Measurements from ENCODE around the gene ELL. TPM values are rescaled to one million over a fixed set of nuclear protein-coding genes. Genes with fewer than 3 reads are reported as not detected.

The ELL gene
- total RNA-seq, 1 experiment from 2014 or later = 17.0 TPM

- Histone ChIP-seq H4K20me1 (ENCODE audit: control insufficient read depth, insufficient read depth, insufficient read length) (peaks cover 3% of the 10 kb centered on the region), H3T11ph (ENCODE audit: low read length) (no peak overlapping the region), H3K4ac (ENCODE audit: low read depth, low read length) (no peak overlapping the region), H3K56ac (ENCODE audit: insufficient read length, low read depth, low read length) (no peak overlapping the region), H2BK15ac (ENCODE audit: low read depth, low read length) (no peak overlapping the region), H3K23ac (ENCODE audit: insufficient read length, low read depth, low read length) (no peak overlapping the region), H4K91ac (ENCODE audit: insufficient read length, low read depth, low read length) (no peak overlapping the region), H3K4me1 (ENCODE audit: insufficient read depth, low read length) (no peaks in the 10 kb centered on the region), H2BK120ac (ENCODE audit: low read depth, low read length, poor library complexity, severe bottlenecking) (no peak overlapping the region), H3K79me2 (ENCODE audit: insufficient read depth, low read length) (no peaks in the 10 kb centered on the region; the same call in 1 of the 2 replicates), H3K18ac (ENCODE audit: insufficient read length, low read depth, low read length) (no peak overlapping the region), H3K4me2 (ENCODE audit: insufficient read depth, insufficient read length, low read length) (no peak overlapping the region), H3K14ac (ENCODE audit: insufficient read depth, low read length) (no peak overlapping the region; the same call in 1 of the 2 replicates), H3K27ac (ENCODE audit: insufficient read length, low read depth, low read length) (no peak overlapping the region), H2BK12ac (ENCODE audit: insufficient read length, low read depth, low read length) (no peak overlapping the region), H3K27me3 (ENCODE audit: insufficient read depth, low read length) (no peaks in the 10 kb centered on the region), H2AK5ac (ENCODE audit: insufficient read length, low read length) (no peak overlapping the region), H3K23me2 (ENCODE audit: insufficient read length, low read depth, low read length, poor library complexity, severe bottlenecking) (no peaks in the 10 kb centered on the region), H3K9me3 (ENCODE audit: control insufficient read depth, low read depth, low read length) (no peaks in the 10 kb centered on the region), H3K79me1 (ENCODE audit: insufficient read depth, low read depth, low read length, poor library complexity, severe bottlenecking) (peaks cover 3% of the 10 kb centered on the region), H4K8ac (replicated peaks; ENCODE audit: insufficient read length, low read depth, low read length) (no peak overlapping the region), H3K9ac (ENCODE audit: extremely low read depth, insufficient read length, low read length) (no peak overlapping the region), H2BK20ac (ENCODE audit: low read depth, low read length, poor library complexity, severe bottlenecking) (no peak overlapping the region), H2BK5ac (ENCODE audit: insufficient read length, low read length) (no peak overlapping the region), H2AFZ (ENCODE audit: low read length) (no peak overlapping the region), H4K5ac (ENCODE audit: insufficient read length, low read depth, low read length) (no peak overlapping the region)
- no peak overlapping the region for H3K4me3 Mint-ChIP-seq
- H3K4me1 Mint-ChIP-seq = peaks cover 5% of the 10 kb centered on the region in 2 experiments
- TF ChIP-seq, protein P1, sequence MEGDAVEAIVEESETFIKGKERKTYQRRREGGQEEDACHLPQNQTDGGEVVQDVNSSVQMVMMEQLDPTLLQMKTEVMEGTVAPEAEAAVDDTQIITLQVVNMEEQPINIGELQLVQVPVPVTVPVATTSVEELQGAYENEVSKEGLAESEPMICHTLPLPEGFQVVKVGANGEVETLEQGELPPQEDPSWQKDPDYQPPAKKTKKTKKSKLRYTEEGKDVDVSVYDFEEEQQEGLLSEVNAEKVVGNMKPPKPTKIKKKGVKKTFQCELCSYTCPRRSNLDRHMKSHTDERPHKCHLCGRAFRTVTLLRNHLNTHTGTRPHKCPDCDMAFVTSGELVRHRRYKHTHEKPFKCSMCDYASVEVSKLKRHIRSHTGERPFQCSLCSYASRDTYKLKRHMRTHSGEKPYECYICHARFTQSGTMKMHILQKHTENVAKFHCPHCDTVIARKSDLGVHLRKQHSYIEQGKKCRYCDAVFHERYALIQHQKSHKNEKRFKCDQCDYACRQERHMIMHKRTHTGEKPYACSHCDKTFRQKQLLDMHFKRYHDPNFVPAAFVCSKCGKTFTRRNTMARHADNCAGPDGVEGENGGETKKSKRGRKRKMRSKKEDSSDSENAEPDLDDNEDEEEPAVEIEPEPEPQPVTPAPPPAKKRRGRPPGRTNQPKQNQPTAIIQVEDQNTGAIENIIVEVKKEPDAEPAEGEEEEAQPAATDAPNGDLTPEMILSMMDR (conservative IDR thresholded peaks at IDR 0.05) = no peak
- H3K27me3 Mint-ChIP-seq (ENCODE audit: low read depth) = no peaks in the 10 kb centered on the region; the same call in 1 of the 2 replicates
- no peaks in the 10 kb centered on the region for H3K9me3 Mint-ChIP-seq
- no peak for DNase-seq
- no peak overlapping the region for H3K27ac Mint-ChIP-seq
- no peaks in the 10 kb centered on the region for H3K36me3 Mint-ChIP-seq (ENCODE audit: insufficient read depth in 1 of 3, low read depth in 3 of 3)
- no CpG with 5 or more reads among the region's 9 CpGs for WGBS (ENCODE audit: extremely low coverage, insufficient read length, low lambda C conversion rate)
Observed at GRCh38 chr19:18501832-18502231, 20.0 kb downstream of the ELL start.
